GM12864 (cell line): ENCODE data around the gene MT1H.
A peak's percentile ranks its signal among the peaks of the same experiment; 100 is the strongest.
"Not testable (repeated sequence)": the region's sequence is repeated elsewhere in the genome, so short reads cannot be mapped to it uniquely, and the experiment has no call there.

Experiments used
- DNase-seq: peaks from one replicate; pipeline ENCODE4 v3.0.0-alpha.2; 2011; ENCODE audit warnings: low read depth
- H3K4me3 ChIP-seq: 2 replicates; pipeline ENCODE4 v1.5.1; 2011; ENCODE audit warnings: mild to moderate bottlenecking, low read depth, low read length, control low read depth
- TF ChIP-seq, protein P1 (sequence below): IDR thresholded peaks from 2 replicates; pipeline ENCODE4 v1.5.1; 2011; ENCODE audit warnings: low read depth, mild to moderate bottlenecking, moderate library complexity, low read length, control low read depth, inconsistent platforms; ENCODE audit errors: missing control alignments

The MT1H gene

DNA sequence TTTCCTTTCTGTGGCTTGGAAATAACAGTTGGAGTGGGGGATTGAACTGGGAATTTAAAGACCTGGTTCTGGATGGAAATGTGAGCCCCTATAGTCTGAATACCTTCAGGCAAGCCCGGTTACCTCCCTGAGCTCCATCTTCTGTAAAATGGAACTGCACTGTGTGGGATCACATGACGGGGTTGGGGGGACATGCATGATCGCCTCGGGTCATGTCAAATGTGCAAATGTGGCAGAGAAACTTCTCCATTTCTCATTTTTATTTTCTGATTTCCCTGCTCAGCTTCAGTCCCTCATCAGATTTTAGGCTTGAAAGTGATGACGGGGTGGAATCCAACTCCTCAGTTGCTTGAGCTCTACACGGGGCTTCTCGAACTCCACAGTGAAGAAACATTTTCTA lies 16.4 kb upstream of the MT1H start:
- TF ChIP-seq, protein P1, sequence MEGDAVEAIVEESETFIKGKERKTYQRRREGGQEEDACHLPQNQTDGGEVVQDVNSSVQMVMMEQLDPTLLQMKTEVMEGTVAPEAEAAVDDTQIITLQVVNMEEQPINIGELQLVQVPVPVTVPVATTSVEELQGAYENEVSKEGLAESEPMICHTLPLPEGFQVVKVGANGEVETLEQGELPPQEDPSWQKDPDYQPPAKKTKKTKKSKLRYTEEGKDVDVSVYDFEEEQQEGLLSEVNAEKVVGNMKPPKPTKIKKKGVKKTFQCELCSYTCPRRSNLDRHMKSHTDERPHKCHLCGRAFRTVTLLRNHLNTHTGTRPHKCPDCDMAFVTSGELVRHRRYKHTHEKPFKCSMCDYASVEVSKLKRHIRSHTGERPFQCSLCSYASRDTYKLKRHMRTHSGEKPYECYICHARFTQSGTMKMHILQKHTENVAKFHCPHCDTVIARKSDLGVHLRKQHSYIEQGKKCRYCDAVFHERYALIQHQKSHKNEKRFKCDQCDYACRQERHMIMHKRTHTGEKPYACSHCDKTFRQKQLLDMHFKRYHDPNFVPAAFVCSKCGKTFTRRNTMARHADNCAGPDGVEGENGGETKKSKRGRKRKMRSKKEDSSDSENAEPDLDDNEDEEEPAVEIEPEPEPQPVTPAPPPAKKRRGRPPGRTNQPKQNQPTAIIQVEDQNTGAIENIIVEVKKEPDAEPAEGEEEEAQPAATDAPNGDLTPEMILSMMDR, result no peak
- no peak for DNase-seq
- no peak overlapping the region for H3K4me3 ChIP-seq

DNA sequence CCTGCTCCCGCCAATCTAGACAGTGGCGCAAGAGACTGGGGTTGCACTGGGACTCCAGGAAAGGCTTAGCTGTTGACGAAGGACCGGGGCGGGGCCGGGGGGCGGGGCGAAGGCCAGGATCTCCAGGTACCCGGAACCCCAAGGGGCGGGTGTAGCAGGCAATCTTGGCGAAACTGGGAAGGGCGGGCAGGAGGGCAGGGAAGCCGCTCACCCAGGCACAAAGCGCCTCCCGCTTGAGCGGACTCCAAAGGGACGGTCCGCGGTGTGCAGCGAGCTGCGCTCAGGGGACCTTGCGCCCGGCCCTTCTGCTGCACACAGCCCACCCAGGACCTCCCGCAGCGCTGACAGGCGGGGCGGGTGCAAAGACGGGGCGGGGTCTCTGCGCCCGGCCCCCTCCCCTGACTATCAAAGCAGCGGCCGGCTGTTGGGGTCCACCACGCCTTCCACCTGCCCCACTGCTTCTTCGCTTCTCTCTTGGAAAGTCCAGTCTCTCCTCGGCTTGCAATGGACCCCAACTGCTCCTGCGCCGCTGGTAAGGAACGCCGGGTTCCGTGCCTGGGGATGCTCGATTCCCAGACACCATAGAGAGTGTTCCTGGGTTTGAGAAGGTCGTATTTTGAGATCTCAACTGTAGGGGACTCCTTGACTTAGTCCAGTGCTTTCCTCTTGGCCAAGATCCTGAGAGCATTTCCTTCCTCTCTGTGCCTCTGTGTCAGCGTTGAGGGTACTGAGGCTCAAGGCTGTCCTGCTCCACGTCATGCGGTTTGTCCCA lies 11.9 kb upstream of the MT1H start, which contains the start of gene MT1F:
Gene MT1F, plus strand, starts transcription at position 405 of the 772 bp plus-strand sequence. Its CDS starts 100 bp downstream, at position 505.
- TF ChIP-seq, protein P1, result no peak
- peak within 1 kb of the TSS; percentile 56 for H3K4me3 ChIP-seq
- no peak for DNase-seq

DNA sequence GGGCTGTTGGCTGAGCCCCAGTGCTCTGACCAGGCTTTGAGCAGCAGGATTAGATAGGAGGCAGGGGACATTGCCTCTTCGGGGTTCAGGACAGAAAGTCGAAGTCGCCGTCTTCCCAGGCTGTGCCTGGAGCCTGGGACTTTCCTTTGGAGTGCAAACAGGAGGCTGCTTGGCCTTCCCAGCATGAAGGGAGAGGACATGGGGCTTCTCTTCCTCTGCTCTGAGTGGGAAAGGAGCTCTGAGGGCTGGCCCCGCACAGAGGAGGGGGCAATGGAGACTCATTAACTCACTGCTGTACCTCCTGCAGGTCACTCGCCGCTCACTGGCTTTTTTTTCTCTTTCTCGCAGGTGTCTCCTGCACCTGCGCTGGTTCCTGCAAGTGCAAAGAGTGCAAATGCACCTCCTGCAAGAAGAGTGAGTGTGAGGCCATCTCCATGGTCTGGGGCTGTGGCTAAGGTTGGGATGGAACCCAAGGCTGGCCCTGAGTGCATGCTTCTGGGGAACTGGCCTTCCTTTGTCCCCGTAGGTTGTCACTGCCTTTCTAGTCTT lies 11.2 kb upstream of the MT1H start:
- TF ChIP-seq, protein P1, result no peak
- H3K4me3 ChIP-seq, result no peak overlapping the region
- DNase-seq, result no peak

DNA sequence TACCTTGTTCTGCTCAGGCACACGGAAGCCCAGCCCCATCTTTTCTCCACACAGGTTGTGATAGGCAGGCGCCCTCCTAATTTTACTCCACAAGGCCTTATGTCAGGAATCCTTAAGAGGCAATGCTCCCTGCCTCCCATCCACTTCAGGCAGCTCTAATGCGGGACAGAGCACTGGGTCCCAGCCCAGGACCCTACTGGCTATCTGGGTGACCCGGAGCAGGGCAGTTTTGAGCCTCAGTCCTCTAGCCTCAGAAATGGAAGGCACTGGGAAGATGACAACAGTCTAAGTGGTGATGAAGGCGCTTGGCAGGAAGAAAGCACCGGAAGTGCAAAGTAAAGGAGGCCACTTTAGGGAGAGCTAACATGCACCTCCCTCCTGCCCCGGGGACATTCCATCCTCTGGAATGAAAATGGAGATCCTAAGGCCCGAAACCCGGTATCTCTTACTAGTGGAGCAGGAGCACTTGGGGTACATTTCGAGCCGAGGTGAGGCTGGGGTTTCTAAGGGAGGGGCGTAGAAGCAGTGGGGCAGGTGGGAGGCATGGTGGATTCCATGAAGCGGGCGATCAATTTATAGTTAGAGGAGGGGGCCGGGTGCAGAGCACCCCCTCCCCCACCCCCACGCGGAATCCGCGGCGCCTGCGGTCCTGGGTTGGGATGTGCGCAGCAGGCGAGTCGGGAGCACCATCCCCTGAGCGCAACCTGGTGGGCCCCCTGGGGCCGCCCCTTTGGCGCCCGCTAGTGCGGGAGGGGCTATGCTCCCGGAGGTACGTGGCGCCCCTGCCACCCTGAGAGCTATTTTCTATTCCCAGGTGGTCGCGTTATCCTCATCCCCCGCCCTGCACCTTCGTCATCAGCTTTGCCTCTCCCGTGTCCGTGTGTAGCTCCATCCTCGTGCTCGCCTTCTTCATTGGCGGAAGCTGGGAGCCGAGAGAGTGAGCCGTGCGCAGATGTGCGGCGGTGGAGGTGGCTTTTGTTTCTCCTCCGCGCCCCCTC lies 7.0 kb upstream of the MT1H start:
- H3K4me3 ChIP-seq, result no peak overlapping the region
- no peak for DNase-seq
- TF ChIP-seq, protein P1, result no peak

DNA sequence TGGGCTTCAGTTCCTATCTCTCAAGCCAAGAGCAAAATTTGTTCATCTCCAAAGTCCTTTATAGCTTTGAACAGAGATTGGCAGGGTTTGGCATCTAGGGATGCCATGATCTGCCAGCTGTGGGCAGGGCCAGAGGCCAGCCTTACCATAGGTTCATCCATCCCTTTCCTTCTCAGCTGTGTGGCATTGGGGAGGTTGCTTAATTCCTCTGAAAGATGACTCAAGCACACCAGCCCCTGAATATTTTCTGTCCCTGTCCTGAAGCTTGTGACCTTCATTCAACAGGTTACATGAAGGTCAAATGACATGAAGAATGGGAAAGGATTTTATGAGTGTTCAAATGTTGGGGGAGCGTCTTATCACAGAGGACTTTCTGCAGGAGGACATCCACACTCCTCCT lies 5.1 kb upstream of the MT1H start:
- no peak overlapping the region for H3K4me3 ChIP-seq
- TF ChIP-seq, protein P1, result no peak
- no peak for DNase-seq

DNA sequence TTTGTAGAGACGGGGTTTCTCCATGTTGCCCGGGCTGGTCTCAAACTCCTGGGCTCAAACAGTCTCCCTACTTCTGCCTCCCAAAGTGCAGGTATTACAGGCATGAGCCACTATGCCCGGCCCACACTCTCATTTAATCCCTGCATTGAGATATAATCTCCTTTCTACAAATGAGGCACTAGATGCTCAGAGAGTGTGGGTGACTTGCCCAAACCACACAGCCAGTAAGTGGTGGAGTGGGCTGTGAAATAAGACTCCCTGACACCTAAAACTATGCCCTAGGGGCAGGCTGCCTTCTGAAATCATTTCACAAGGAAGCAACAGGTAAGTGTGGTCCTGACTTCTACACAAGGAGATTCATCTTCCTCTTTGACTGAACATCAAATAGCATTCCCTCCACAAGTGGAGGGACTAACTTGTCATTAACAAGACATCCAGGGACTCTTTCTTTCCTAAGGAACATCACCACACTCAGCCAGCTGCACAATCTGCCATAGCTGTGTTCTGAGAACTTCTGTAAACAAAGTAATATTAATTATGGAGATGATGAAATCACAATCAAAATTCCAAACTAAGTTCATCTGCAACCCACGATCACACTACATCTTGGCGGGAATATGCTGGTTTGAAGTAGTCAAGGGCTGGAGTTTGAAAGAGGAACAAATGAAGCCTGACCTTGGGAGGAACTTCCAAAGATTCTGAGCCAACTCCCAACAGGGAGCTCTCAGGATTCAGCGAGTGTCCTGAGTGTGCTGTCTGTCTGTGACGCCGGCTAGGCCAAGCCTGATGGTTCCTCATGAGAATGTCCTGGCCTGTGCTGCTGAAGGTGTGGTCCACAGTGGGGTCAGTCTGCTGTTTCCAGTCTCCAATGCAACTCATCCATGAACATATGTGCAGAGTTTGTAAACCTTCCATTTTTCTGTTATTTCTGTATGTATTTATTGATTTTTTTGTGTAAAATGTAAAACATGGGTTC lies 4.0 kb upstream of the MT1H start:
- DNase-seq, H3K4me3 ChIP-seq: not testable (repeated sequence)
